GM12801 (cell line): ENCODE results near the gene ATP2B3.

Experiments used
- TF ChIP-seq, protein P1 (sequence below): IDR thresholded peaks from one replicate; pipeline ENCODE4 v1.5.1; 2011; ENCODE audit warnings: control low read depth; ENCODE audit not compliant: insufficient read length; ENCODE audit errors: extremely low read depth

ATP2B3 gene

GRCh38 chrX:153538424-153538823, 21.0 kb downstream of the ATP2B3 start:
- TF ChIP-seq, protein P1, sequence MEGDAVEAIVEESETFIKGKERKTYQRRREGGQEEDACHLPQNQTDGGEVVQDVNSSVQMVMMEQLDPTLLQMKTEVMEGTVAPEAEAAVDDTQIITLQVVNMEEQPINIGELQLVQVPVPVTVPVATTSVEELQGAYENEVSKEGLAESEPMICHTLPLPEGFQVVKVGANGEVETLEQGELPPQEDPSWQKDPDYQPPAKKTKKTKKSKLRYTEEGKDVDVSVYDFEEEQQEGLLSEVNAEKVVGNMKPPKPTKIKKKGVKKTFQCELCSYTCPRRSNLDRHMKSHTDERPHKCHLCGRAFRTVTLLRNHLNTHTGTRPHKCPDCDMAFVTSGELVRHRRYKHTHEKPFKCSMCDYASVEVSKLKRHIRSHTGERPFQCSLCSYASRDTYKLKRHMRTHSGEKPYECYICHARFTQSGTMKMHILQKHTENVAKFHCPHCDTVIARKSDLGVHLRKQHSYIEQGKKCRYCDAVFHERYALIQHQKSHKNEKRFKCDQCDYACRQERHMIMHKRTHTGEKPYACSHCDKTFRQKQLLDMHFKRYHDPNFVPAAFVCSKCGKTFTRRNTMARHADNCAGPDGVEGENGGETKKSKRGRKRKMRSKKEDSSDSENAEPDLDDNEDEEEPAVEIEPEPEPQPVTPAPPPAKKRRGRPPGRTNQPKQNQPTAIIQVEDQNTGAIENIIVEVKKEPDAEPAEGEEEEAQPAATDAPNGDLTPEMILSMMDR = no peak

GRCh38 chrX:153539171-153539978, 21.9 kb downstream of the ATP2B3 start:
- TF ChIP-seq, protein P1 = no peak

- TF ChIP-seq, protein P1 = no peak
Measured at GRCh38 chrX:153539979-153540358, 22.5 kb downstream of the ATP2B3 start.

DNA sequence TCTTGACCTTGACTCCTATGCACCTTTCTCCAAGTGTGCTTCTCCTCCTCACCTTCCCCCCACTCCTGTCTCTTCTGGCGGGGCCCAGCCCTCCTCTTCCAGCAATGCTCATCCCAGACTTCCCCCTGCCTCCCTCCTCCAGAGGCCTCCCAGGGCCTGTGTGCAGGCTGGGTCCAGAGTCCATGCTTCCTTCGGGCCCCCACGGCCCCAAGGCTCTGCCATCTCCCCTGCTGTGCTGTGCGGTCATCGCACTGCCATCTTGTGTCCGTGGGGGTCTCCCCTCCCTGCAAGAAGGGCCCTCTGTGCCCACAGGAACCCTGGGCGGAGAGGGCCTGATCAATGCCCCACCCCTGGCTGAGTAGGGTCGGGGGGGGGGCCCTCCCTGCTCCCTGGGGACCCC, 27.3 kb downstream of the ATP2B3 start:
- TF ChIP-seq, protein P1 = no peak

GRCh38 chrX:153546386-153546785, 28.9 kb downstream of the ATP2B3 start:
- TF ChIP-seq, protein P1 = no peak

- TF ChIP-seq, protein P1 = no peak
Measured at GRCh38 chrX:153547195-153547594, 29.8 kb downstream of the ATP2B3 start.

DNA sequence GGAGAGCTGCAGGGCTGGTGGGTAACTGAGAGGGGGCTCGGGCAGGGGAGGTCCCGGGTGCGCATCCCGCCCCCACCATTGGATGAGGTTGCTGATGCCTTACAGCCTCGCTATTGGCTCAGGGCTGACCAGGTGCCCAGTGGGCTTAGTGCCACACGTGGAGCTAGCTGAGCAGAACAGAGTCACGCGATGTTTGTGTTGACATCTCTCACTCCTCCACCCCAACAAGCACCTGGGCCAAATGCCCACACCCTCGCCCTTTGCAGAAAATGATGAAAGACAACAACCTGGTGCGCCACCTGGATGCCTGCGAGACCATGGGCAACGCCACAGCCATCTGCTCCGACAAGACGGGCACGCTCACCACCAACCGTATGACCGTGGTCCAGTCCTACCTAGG, 31.8 kb downstream of the ATP2B3 start:
- TF ChIP-seq, protein P1 = no peak
